ENCODE data around the gene FAIM. TPM values are rescaled to one million over a fixed set of nuclear protein-coding genes. Genes with fewer than 3 reads are reported as not detected.

Gene FAIM
- total and polyA plus RNA-seq, 4 donors = 14.9 to 28.6 (median 19.4) TPM

- H3K4me3 ChIP-seq = no peak overlapping the region
- H3K4me1 ChIP-seq (ENCODE audit: control insufficient read depth in 5 of 5, insufficient read depth in 5 of 5, low read length in 5 of 5) = peaks cover 0 to 2% (median 0%) of the 10 kb centered on the region in 5 donors
- no peak overlapping the region for H3K27ac ChIP-seq (ENCODE audit: low read depth in 1 of 2, low read length in 1 of 2)
- ATAC-seq (ENCODE audit: insufficient read depth, low FRiP score) (peak; percentile 59), DNase-seq (peak in 1 of 3 donors; percentile 13)
- WGBS, 2 donors = 69 to 87% methylated on average over 5 of the region's 5 CpGs
- H3K9me3 ChIP-seq (ENCODE audit: control insufficient read depth in 4 of 4, insufficient read depth in 3 of 4, low read length in 3 of 4) = peaks cover 0 to 3% (median 0%) of the 10 kb centered on the region in 4 donors
- no peaks in the 10 kb centered on the region for H3K27me3 ChIP-seq (ENCODE audit: control insufficient read depth in 3 of 3, insufficient read depth in 3 of 3, low read length in 2 of 3)
- no peak for TF ChIP-seq CTCF (IDR thresholded peaks at IDR 0.05; ENCODE audit: control extremely low read depth, extremely low read depth)
- peaks cover 0 to 4% (median 0%) of the 10 kb centered on the region in 4 donors for H3K36me3 ChIP-seq (ENCODE audit: control insufficient read depth in 4 of 4, insufficient read depth in 4 of 4, low read length in 4 of 4)
- H3K9ac ChIP-seq (ENCODE audit: insufficient read depth in 1 of 2, low read length in 2 of 2) = no peak overlapping the region
Measured at GRCh38 chr3:138588445-138588844, 20.1 kb upstream of the FAIM start.

GRCh38 chr3:138591392-138591791 lies 17.2 kb upstream of the FAIM start:
- Histone ChIP-seq H3K4me1 (ENCODE audit: control insufficient read depth in 5 of 5, insufficient read depth in 5 of 5, low read length in 5 of 5) (peaks cover 0 to 2% (median 0%) of the 10 kb centered on the region in 5 donors), H3K4me3 (no peak overlapping the region), H3K9ac (ENCODE audit: insufficient read depth in 1 of 2, low read length in 2 of 2) (no peak overlapping the region), H3K27ac (ENCODE audit: low read depth in 1 of 2, low read length in 1 of 2) (no peak overlapping the region), H3K36me3 (ENCODE audit: control insufficient read depth in 4 of 4, insufficient read depth in 4 of 4, low read length in 4 of 4) (peaks cover 0 to 4% (median 0%) of the 10 kb centered on the region in 4 donors), H3K9me3 (ENCODE audit: control insufficient read depth in 4 of 4, insufficient read depth in 3 of 4, low read length in 3 of 4) (peaks cover 0 to 2% (median 0%) of the 10 kb centered on the region in 4 donors), H3K27me3 (ENCODE audit: control insufficient read depth in 3 of 3, insufficient read depth in 3 of 3, low read length in 2 of 3) (no peaks in the 10 kb centered on the region)
- TF ChIP-seq CTCF (IDR thresholded peaks at IDR 0.05; ENCODE audit: control extremely low read depth, extremely low read depth) = no peak
- DNase-seq (no peak), ATAC-seq (ENCODE audit: insufficient read depth, low FRiP score) (no peak)
- WGBS, 2 donors = 61 to 83% methylated on average over 1 of the region's 1 CpG

GRCh38 chr3:138593488-138594149 lies 15.0 kb upstream of the FAIM start:
- peak overlapping the region; percentile 87 to 97 for H3K27ac ChIP-seq (ENCODE audit: low read depth in 1 of 2, low read length in 1 of 2)
- TF ChIP-seq CTCF (IDR thresholded peaks at IDR 0.05; ENCODE audit: control extremely low read depth, extremely low read depth) = no peak
- no peaks in the 10 kb centered on the region for H3K9me3 ChIP-seq (ENCODE audit: control insufficient read depth in 4 of 4, insufficient read depth in 3 of 4, low read length in 3 of 4)
- no peaks in the 10 kb centered on the region for H3K27me3 ChIP-seq (ENCODE audit: control insufficient read depth in 3 of 3, insufficient read depth in 3 of 3, low read length in 2 of 3)
- 10 to 11% methylated on average over 22 of the region's 22 CpGs for WGBS, 2 donors
- DNase-seq = no peak
- no peaks in the 10 kb centered on the region for H3K36me3 ChIP-seq (ENCODE audit: control insufficient read depth in 4 of 4, insufficient read depth in 4 of 4, low read length in 4 of 4)
- H3K4me3 ChIP-seq = peak overlapping the region; percentile 78
- H3K4me1 ChIP-seq (ENCODE audit: control insufficient read depth in 5 of 5, insufficient read depth in 5 of 5, low read length in 5 of 5) = peaks cover 0 to 2% (median 0%) of the 10 kb centered on the region in 5 donors
- no peak for ATAC-seq (ENCODE audit: insufficient read depth, low FRiP score)
- H3K9ac ChIP-seq (ENCODE audit: insufficient read depth in 1 of 2, low read length in 2 of 2) = peak overlapping the region; percentile 99 to 100
